Omental fat pad (tissue), 4 donors: ENCODE data around the gene TNIP1. TPM values are rescaled to one million over a fixed set of nuclear protein-coding genes. Genes with fewer than 3 reads are reported as not detected.

Experiments
- ATAC-seq: fragments of 150-250 bp; one replicate; pipeline ENCODE4 v1.9.1; 2016; ENCODE audit warnings: mild to moderate bottlenecking, moderate library complexity; ENCODE audit not compliant: low FRiP score
- DNase-seq: peaks from one replicate; pipeline ENCODE4 v3.0.0-alpha.2; 2019; ENCODE audit warnings: low spot score
- CTCF ChIP-seq, 3 donors: fragments of 450-650 bp; IDR thresholded peaks; one replicate each; pipeline ENCODE4 v1.5.1; 2016 to 2017; ENCODE audit warnings: antibody characterized with exemption in 3 of 3, mild to moderate bottlenecking in 3 of 3, moderate library complexity in 2 of 3
- total RNA-seq, 4 donors: library from RNA; depleted of rRNA; stranded (reverse); fragments of >200 nt; gene quantifications; one replicate each; pipeline ENCODE4 v1.1.0, GENCODE V29; 2016

TNIP1 gene
- total RNA-seq, 4 donors from 2014 or later: 96.7 to 189 (median 149) TPM

GRCh38 chr5:151004499-151004898, 76.3 kb downstream of the TNIP1 start:
- no peak for DNase-seq
- no peak for TF ChIP-seq CTCF (IDR thresholded peaks at IDR 0.05)
- ATAC-seq: no peak

GRCh38 chr5:151003503-151003860, 77.4 kb downstream of the TNIP1 start:
- ATAC-seq (no peak), DNase-seq (no peak)
- TF ChIP-seq CTCF (IDR thresholded peaks at IDR 0.05): no peak

GRCh38 chr5:151002681-151003502, 77.9 kb downstream of the TNIP1 start:
- ATAC-seq: no peak
- DNase-seq: no peak
- TF ChIP-seq CTCF (IDR thresholded peaks at IDR 0.05): no peak

GRCh38 chr5:151002250-151002649, 78.6 kb downstream of the TNIP1 start:
- DNase-seq (no peak), ATAC-seq (no peak)
- TF ChIP-seq CTCF (IDR thresholded peaks at IDR 0.05): peak in 2 of 3 donors; percentile 7 to 62

- DNase-seq: no peak
Measured at GRCh38 chr5:151001436-151001835, 79.4 kb downstream of the TNIP1 start.

GRCh38 chr5:150999704-151000442, 81.0 kb downstream of the TNIP1 start:
- DNase-seq (no peak), ATAC-seq (no peak)
- no peak for TF ChIP-seq CTCF (IDR thresholded peaks at IDR 0.05)

More at GRCh38 chr5:151001436-151001835, 79.4 kb downstream of the TNIP1 start:
- no peak for TF ChIP-seq CTCF (IDR thresholded peaks at IDR 0.05)
- ATAC-seq: no peak
